Brain pericyte (primary cell): ENCODE measurements around the gene NLRC3.

Experiments used
- DNase-seq: peaks from one replicate; pipeline ENCODE4 v3.0.0-alpha.2; 2012; ENCODE audit warnings: low read depth, low spot score

Gene NLRC3

GRCh38 chr16:3580251-3580651 lies 3.0 kb upstream of the NLRC3 start:
- DNase-seq: no peak

GRCh38 chr16:3579776-3580175 lies 2.6 kb upstream of the NLRC3 start:
- no peak for DNase-seq

DNA sequence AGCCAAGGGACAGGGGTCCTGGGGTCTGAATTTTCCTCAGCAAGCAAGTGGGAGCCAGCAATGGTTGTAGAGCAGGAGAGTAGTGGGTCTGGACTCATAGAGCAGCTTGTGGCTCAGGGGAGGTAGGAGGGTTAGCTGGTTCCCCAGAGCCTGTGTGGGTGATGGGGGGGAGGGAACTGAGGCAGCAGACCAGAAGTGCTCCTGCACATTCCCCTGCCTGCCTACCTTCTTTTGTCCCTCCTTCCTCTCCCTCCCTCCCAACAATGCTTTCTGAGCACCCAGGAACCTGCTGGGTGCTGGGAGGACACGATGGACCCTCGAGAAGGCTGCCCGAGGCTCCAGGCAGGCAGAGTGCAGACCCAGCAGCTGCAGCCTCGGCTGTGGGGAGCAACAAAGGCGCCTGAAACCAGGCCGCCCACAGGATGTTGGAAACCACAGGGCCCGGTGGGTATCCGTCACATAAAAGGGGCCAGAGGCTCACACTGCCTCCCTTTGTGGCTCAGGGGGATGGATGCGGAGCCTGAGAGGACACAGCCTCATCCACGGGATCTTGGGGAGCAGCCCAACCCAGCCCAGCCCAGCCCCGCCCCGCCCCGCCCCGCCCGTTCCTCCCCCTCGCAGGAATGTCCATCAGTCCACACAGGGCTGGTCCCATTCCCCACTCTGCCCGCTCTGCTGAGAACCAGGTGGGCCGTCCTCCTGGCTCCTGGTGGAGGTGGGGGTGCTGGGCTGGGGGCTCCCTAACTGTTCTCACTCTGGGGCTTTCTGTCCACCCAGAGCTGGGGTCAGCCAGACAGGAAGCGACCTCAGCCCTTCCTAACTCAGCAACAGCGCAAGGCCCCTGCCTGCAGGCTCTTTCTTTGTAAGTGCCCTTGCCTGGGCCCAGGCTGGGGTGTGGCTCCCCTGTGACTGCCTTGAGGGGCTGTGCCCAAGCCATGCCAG lies 1.7 kb upstream of the NLRC3 start:
- DNase-seq: no peak

- DNase-seq: no peak
Observed at GRCh38 chr16:3578121-3578520, 918 bp upstream of the NLRC3 start.

DNA sequence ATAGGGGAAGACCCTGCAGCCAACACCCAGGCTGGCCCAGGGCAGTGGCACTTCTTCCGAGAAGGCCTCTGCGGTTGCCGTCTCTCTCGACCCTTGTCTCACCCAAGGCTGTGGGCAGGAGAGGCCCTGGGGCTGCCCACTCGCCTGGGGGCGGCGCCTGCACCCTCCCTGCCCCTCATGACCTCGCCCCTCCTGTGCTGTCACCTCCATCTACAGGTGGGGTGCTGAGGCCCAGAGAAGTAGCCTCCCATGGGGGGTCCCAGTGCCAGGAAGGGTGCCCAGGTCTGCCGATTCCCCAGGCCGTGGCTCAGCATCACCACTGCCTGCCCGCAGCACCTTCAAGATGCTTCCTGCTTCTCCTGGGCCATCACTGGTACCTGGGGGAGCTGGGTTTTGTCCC lies 992 bp downstream of the NLRC3 start:
- no peak for DNase-seq

- DNase-seq: no peak
Observed at GRCh38 chr16:3575491-3575890, 1.7 kb downstream of the NLRC3 start.

- no peak for DNase-seq
Observed at GRCh38 chr16:3574195-3574594, 3.0 kb downstream of the NLRC3 start.

DNA sequence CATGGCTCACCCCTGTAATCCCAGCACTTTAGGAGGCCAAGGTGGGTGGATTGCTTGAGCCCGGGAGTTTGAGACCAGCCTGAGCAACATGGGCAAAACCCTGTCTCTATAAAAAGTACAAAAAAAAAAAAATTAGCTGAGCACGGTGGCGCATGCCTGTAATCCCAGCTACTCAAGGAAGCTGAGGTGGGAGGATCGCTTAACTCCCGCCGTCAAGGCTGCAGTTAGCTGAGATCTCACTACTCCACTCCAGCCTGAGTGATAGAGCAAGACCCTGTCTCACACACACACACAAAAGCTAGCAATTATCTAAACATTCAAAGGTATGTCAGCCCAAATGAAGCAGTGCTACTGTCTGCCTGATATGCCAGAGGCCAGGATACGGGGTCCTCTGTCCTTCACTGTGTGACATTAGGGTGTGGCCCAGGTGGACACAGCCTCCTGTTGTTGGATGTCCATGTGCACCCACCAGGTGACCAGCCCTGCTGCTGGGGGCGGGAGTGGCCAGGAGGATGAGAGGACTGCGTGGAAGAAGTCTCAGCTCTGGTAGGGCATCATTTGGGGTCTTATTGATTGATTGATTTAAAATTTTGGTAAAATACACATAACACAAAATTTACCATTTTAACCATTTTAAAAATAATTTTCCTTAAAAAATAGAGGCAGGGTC lies 3.9 kb downstream of the NLRC3 start:
- no peak for DNase-seq

- no peak for DNase-seq
Observed at GRCh38 chr16:3570420-3571062, 6.7 kb downstream of the NLRC3 start.

GRCh38 chr16:3569851-3570250 lies 7.4 kb downstream of the NLRC3 start:
- DNase-seq: no peak

DNA sequence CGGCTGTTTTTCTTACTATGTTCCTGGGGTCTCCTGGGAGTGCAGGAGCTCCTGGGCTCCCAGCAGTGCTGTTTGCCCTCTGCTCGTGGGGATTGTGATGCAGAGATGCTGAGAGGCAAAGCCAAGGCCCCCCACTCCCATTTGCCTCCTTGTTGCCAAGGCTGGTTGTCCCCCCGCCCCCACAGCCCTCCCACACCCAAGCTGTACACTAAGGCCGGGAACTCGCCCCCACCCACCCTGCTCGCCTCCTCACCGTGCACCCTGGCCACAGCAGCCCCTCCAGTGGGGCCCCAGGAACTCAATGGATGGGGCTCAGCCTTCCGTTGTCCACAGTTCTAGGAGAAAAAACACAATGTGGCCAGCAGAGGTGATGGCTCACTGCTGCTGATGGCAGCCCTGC lies 10.2 kb downstream of the NLRC3 start:
- DNase-seq: no peak

DNA sequence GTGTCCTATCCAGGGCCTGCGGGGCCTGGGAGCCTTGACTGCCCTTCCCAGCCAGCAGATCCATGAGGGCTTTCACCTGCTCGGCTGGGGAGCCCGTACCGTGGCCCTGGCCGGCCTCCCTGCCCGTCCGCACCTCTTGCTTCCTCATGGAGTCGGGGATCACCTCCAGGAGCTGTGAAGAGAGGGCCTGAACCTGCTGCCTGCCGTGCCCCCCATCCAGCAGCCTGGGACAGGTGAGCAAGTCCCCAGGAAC lies 12.4 kb downstream of the NLRC3 start:
- no peak for DNase-seq

DNA sequence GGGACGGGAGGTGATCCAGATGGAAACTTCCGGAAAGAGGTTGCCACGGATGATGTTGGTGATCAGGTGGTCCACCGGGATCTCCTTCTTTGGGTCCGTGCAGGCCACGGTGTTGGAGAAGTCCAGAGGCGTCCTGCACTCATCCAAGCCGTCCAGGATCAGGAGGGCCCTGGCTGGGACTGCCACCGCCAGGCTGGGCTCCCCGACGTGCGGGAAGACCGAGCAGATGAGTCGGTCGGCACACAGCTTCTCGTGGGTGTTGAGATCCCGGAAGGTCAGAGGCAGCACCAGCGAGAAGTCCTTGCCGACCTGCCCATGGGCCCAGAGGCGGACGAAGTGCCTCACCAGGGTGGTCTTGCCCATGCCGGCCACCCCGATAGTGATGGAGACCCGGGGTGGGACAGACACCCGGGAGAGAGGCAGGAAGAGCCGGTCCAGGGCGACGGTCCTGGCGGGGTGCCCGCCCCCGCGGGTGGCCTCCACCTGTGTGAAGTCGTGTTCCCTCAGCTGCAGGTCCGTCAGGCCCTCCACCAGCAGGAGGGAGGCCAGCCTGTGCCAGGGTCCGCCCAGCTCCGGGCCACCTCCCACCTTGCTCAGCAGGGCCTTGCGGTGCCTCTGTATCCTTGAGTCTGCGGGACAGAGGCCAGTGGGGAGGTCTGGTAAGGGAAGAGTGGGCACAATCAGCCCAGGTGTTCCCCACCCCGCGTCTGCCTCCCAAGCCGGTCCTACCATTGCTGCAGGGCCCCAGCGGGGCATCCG lies 12.9 kb downstream of the NLRC3 start:
- no peak for DNase-seq

DNA sequence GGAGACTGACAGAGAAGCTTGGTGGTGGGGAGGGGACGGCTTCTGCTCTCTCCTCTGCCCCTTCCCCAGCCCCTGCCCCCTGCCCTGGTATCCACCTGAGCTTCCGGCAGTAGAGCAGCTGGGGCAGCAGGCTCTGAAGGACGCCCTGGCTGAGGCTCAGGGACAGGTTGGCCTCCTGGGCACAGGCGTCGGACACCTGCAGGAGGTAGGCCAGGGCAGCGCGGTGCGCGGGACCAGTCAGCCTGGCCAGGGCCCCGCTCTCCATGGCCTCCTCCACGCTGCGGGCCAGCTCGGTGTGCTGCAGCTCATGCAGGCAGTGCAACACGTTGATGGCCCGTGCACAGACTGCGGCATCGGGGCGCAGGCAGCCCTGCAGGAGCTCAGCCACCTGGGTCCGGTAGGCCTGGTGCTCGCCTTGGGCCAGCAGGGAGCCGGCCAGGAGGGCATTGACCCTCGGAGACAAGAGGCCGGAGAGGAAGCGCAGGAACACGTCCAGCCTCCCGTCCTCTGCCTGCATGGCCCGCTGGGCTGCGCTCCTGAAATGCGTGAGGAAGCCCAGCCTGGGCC lies 14.2 kb downstream of the NLRC3 start:
- no peak for DNase-seq

DNA sequence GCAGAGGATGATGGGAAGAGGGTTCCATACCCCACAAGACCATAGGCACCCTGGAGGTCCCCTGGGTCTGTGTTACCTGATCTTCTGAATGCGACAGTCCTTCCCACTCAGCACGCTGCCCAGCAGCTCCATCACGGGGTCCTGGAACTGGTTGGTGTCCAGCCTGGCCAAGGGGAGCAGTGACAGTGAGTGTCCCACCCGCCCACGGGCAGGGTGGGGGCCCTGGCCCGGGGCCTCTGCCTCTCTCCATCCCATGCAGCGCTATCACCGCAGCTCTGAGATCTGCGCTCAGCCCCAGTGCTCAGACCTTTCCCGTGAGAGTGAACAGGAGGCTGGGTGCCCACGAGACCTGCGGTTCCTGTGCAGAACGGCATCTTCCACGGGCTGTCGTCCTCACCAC lies 15.6 kb downstream of the NLRC3 start:
- DNase-seq: no peak

GRCh38 chr16:3554351-3554928 lies 22.8 kb downstream of the NLRC3 start:
- no peak for DNase-seq

DNA sequence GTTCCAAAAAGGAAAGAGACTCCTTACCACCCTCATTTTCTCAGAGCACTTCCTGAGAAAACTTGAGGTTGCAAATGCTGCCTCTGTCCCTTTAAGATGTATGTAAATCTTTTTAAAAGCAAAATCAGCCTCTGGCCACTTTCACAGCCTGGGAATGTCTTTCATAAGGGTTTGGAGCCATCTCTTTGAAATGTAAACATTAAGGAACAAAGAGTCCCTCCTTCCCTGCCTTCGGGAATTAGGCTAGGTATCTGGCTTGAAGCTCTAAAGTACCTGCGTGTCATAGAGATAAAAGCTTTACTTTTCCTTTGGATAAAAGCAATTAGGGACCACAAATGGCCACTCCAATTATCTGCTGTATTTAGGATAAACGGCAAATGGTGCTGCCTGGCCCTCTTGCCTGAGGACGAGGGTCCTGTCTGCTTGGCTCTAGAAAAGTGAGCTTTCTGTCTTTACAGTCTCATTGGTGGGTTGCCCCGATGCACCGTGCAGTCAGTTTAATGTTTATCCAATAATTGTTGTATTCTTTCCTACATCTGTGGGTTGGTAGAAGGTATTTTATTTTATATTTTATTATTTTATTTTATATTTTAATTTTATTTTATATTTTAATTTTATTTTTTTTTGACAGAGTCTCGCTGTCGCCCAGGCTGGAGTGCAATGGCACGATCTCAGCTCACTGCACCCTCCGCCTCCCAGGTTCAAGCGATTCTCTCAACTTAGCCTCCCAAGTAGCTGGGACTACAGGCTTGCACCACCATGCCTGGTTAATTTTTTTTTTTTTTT lies 23.9 kb downstream of the NLRC3 start:
- no peak for DNase-seq

DNA sequence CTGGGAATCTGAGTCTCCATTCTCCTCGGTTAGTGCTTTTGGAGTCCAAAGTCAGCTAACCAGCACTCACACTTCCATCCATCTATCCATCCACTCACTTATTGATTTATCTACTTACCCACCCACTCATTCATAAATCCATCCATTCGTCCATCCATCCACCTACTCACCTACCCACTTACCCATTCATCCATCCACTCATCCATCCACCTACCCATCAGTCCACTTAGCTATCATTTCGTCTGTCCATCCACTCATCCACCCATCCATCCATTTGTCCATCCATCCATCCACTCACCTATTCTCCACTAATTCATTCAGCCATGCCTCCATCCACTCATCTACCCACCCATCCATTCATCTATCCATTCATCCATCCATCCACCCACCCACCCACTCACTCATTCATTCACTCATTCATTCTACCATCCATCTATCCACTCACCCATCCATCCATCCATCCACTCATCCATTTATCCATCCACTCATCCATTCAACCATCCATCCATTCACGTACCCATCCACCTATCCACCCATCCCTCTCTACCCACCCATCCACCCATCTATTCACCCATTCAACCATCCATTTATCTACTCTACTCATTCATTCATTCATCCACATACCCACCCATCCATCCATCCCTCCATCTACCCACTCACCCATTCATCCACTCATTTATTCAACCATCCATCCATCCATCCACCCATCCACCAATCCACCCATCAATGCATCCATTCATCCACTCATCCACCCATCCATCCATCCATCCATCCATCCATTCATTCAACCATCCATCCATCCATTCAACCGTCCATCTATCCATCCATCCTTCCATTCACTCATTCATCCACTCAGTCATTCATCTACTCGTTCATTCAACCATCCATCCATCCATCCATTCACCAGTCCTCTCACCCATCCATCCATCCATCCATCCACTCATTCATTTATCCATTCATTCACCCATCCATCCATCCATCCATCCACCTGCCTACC lies 26.1 kb downstream of the NLRC3 start:
- no peak for DNase-seq

- no peak for DNase-seq
Observed at GRCh38 chr16:3549906-3550305, 27.3 kb downstream of the NLRC3 start.
